ENCODE measurements around the gene RASGRF2. TPM values are rescaled to one million over a fixed set of nuclear protein-coding genes. Genes with fewer than 3 reads are reported as not detected.

Gene RASGRF2
- total RNA-seq, 1 experiment from 2014 or later: 0.18 TPM

GRCh38 chr5:81182396-81183390 lies 222.5 kb downstream of the RASGRF2 start:
- no peak overlapping the region for H2AFZ ChIP-seq (ENCODE audit: low read length)
- POLR2A ChIA-PET (ENCODE audit: unreplicated experiment): interaction anchor here (0.6 kb wide), 1 partner anchor 268 kb away, joined by 14 read pairs; no protein-coding TSS in a partner anchor
- no peak for TF ChIP-seq EZH2phosphoT487 (IDR thresholded peaks at IDR 0.05; ENCODE audit: borderline replicate concordance, low read length)
- TF ChIP-seq CTCF (conservative IDR thresholded peaks at IDR 0.05; ENCODE audit: low read depth, low read length): no peak
- TF ChIP-seq EZH2 (IDR thresholded peaks at IDR 0.05; ENCODE audit: low read length, unreplicated experiment): no peak
- CTCF ChIA-PET: no interaction called here
- no peak for DNase-seq
- H4K20me1 ChIP-seq (ENCODE audit: low read length): no peaks in the 10 kb centered on the region
- no peaks in the 10 kb centered on the region for H3F3A ChIP-seq (ENCODE audit: low read length, unreplicated experiment)
- no peaks in the 10 kb centered on the region for H3K9me2 ChIP-seq (replicated peaks; ENCODE audit: low read length)
- no peak overlapping the region for H3K4me2 ChIP-seq (ENCODE audit: low read length)
- H3K9me3 ChIP-seq (ENCODE audit: low read length): no peaks in the 10 kb centered on the region
- H3K4me1 ChIP-seq (ENCODE audit: insufficient read depth, low read length): no peaks in the 10 kb centered on the region
- H3K27ac ChIP-seq (ENCODE audit: low read length): no peak overlapping the region
- H3K36me3 ChIP-seq (ENCODE audit: low read depth, low read length): no peaks in the 10 kb centered on the region
- ATAC-seq: no peak
- no TSS peak for BruUV-seq (replicated peaks)
- H3K4me3 ChIP-seq (ENCODE audit: low read length): no peak overlapping the region
- no peak overlapping the region for H3K9ac ChIP-seq (ENCODE audit: low read length)
- intact Hi-C loops (cut with micrococcal nuclease): no loop called here
- no peaks in the 10 kb centered on the region for H3K79me2 ChIP-seq (ENCODE audit: low read length)
- H3K27me3 ChIP-seq (ENCODE audit: low read length): no peaks in the 10 kb centered on the region

- H3K4me2 ChIP-seq (ENCODE audit: low read length): no peak overlapping the region
- no TSS peak for BruUV-seq (replicated peaks)
- ChIA-PET CTCF (no interaction called here), POLR2A (ENCODE audit: unreplicated experiment) (interaction anchor here (0.6 kb wide), 1 partner anchor 107 kb away, joined by 5 read pairs; no protein-coding TSS in a partner anchor)
- H3K9ac ChIP-seq (ENCODE audit: low read length): no peak overlapping the region
- ATAC-seq (no peak), DNase-seq (no peak)
- H3K79me2 ChIP-seq (ENCODE audit: low read length): no peaks in the 10 kb centered on the region
- H3K4me3 ChIP-seq (ENCODE audit: low read length): no peak overlapping the region
- no peaks in the 10 kb centered on the region for H4K20me1 ChIP-seq (ENCODE audit: low read length)
- H3K27ac ChIP-seq (ENCODE audit: low read length): no peak overlapping the region
- no peaks in the 10 kb centered on the region for H3K4me1 ChIP-seq (ENCODE audit: insufficient read depth, low read length)
- H3K9me3 ChIP-seq (ENCODE audit: low read length): no peaks in the 10 kb centered on the region
- no peak overlapping the region for H2AFZ ChIP-seq (ENCODE audit: low read length)
- H3K36me3 ChIP-seq (ENCODE audit: low read depth, low read length): no peaks in the 10 kb centered on the region
- H3K27me3 ChIP-seq (ENCODE audit: low read length): no peaks in the 10 kb centered on the region
- H3K9me2 ChIP-seq (replicated peaks; ENCODE audit: low read length): no peaks in the 10 kb centered on the region
- intact Hi-C loops (cut with micrococcal nuclease): no loop called here
- H3F3A ChIP-seq (ENCODE audit: low read length, unreplicated experiment): no peaks in the 10 kb centered on the region
- no peak for TF ChIP-seq EZH2phosphoT487 (IDR thresholded peaks at IDR 0.05; ENCODE audit: borderline replicate concordance, low read length)
- no peak for TF ChIP-seq EZH2 (IDR thresholded peaks at IDR 0.05; ENCODE audit: low read length, unreplicated experiment)
- no peak for TF ChIP-seq CTCF (conservative IDR thresholded peaks at IDR 0.05; ENCODE audit: low read depth, low read length)
Measured at GRCh38 chr5:81183811-81184748, 223.9 kb downstream of the RASGRF2 start.

Data from PC-3 (cell line).